HCT116 (cell line): Measurements from ENCODE around the gene LPCAT2. TPM values are rescaled to one million over a fixed set of nuclear protein-coding genes. Genes with fewer than 3 reads are reported as not detected.

Experiments used
- ATAC-seq: fragments of 200-7000 bp; cut with Tn5 transposase; 2 replicates; pipeline ENCODE4 v1.9.1; 2020; ENCODE audit warnings: mild to moderate bottlenecking, moderate library complexity
- BruUV-seq: library from RNA; stranded (reverse); fragments of 400-500 nt; replicated peaks from 2 replicates; lab custom pipeline; 2021; lab: Mats Ljungman, UMichigan
- CTCF ChIA-PET: fragments of 300-600 bp; sonication (Branson Sonifier 250); formaldehyde crosslinking; loops from one replicate; lab custom pipeline; 2021; ENCODE audit warnings: antibody characterized with exemption; lab: Charles Lee
- POLR2A ChIA-PET: fragments of 300-600, 350-600 bp; sonication (Branson Sonifier 250); formaldehyde crosslinking; loops from one replicate; lab custom pipeline; 2021; ENCODE audit warnings: antibody characterized with exemption; lab: Charles Lee
- RAD21 ChIA-PET, 2 experiments: fragments of 300-600 bp; sonication (Branson Sonifier 250); formaldehyde crosslinking; loops; one replicate each; lab custom pipeline; 2023; ENCODE audit warnings: low total read pairs in 2 of 2; ENCODE audit not compliant: uncharacterized antibody in 2 of 2, unreplicated experiment in 2 of 2, low non-redundant PET in 1 of 2; lab: Charles Lee
- DNase-seq: peaks from one replicate; pipeline ENCODE4 v3.0.0-alpha.2; 2010; ENCODE audit warnings: low read depth, low spot score
- H2AFZ ChIP-seq: fragments of 200-600 bp; shearing (Covaris generic), sonication (generic); 2 replicates; pipeline ENCODE4 v1.6.1; 2017; ENCODE audit warnings: low read depth, mixed run types, mixed read lengths, antibody characterized with exemption, low read length; ENCODE audit not compliant: poor library complexity, severe bottlenecking
- H3K27ac ChIP-seq: 2 replicates; pipeline ENCODE4 v1.5.1; 2012; ENCODE audit warnings: low read depth, low read length
- H3K27me3 ChIP-seq: fragments of 200-600 bp; sonication (generic); 2 replicates; pipeline ENCODE4 v1.6.1; 2016; ENCODE audit warnings: mixed run types, low read length, mixed read lengths; ENCODE audit not compliant: insufficient read depth
- H3K36me3 ChIP-seq, 2 experiments: fragments of 200-500 bp in 1 of 2; fragments of 200-600 bp in 1 of 2; sonication (Bioruptor generic) in 1 of 2; sonication (generic) in 1 of 2; 2 replicates each; pipeline versions ENCODE4 v1.5.1 to v1.6.1; 2014 to 2016; ENCODE audit warnings: low read length in 2 of 2, inconsistent platforms in 1 of 2, mixed read lengths in 1 of 2, mixed run types in 1 of 2; ENCODE audit not compliant: insufficient read depth in 2 of 2, control insufficient read depth in 1 of 2
- H3K4me1 ChIP-seq, 2 experiments: fragments of 200-600 bp in 1 of 2; sonication (generic) in 1 of 2; 2 replicates each; pipeline versions ENCODE4 v1.5.1 to v1.6.1; 2012 to 2017; ENCODE audit warnings: low read length in 2 of 2, inconsistent platforms in 1 of 2, mild to moderate bottlenecking in 1 of 2, mixed read lengths in 1 of 2, mixed run types in 1 of 2, moderate library complexity in 1 of 2; ENCODE audit not compliant: insufficient read depth in 2 of 2, control insufficient read depth in 1 of 2
- H3K4me2 ChIP-seq: fragments of 200-600 bp; sonication (generic); 2 replicates; pipeline ENCODE4 v1.6.1; 2017; ENCODE audit warnings: mixed run types, low read length, mixed read lengths
- H3K4me3 ChIP-seq, 2 experiments: fragments of 200-600 bp in 1 of 2; sonication (generic) in 1 of 2; replicated peaks in 1 of 2; 2 replicates each; pipeline ENCODE4 v1.5.1; 2011 to 2016; ENCODE audit warnings: low read length in 2 of 2, control low read depth in 1 of 2, low read depth in 1 of 2, mild to moderate bottlenecking in 1 of 2, mixed read lengths in 1 of 2, mixed run types in 1 of 2
- H3K79me2 ChIP-seq: fragments of 200-600 bp; sonication (generic); 2 replicates; pipeline ENCODE4 v1.6.1; 2017; ENCODE audit warnings: mild to moderate bottlenecking, mixed run types, low read length, moderate library complexity, mixed read lengths; ENCODE audit not compliant: insufficient read depth
- H3K9ac ChIP-seq: fragments of 200-600 bp; sonication (generic); 2 replicates; pipeline ENCODE4 v1.6.1; 2016; ENCODE audit warnings: low read length, mixed read lengths
- H3K9me2 ChIP-seq: fragments of 200-600 bp; sonication (generic), shearing (Covaris generic); 2 replicates; pipeline ENCODE4 v1.6.1; 2017; ENCODE audit warnings: mixed run types, mild to moderate bottlenecking, moderate library complexity; ENCODE audit not compliant: insufficient read depth
- H3K9me3 ChIP-seq, 2 experiments: fragments of 200-500 bp in 1 of 2; fragments of 200-600 bp in 1 of 2; sonication (Bioruptor generic) in 1 of 2; sonication (generic) in 1 of 2; 2 replicates each; pipeline ENCODE4 v1.6.1; 2014 to 2017; ENCODE audit warnings: low read length in 2 of 2, mixed read lengths in 2 of 2, inconsistent platforms in 1 of 2, low read depth in 1 of 2, mild to moderate bottlenecking in 1 of 2, mixed run types in 1 of 2, moderate library complexity in 1 of 2; ENCODE audit not compliant: control insufficient read depth in 1 of 2, insufficient read depth in 1 of 2
- H4K20me1 ChIP-seq: fragments of 200-600 bp; sonication (generic), shearing (Covaris generic); 2 replicates; pipeline ENCODE4 v1.6.1; 2017; ENCODE audit warnings: mixed run types, mild to moderate bottlenecking, moderate library complexity; ENCODE audit not compliant: insufficient read depth
- ATF3 ChIP-seq: IDR thresholded peaks from 2 replicates; pipeline ENCODE4 v1.6.1; 2012
- CBX3 ChIP-seq: IDR thresholded peaks from 2 replicates; pipeline ENCODE4 v1.6.1; 2012; ENCODE audit warnings: low read depth
- CEBPB ChIP-seq: IDR thresholded peaks from 2 replicates; pipeline ENCODE4 v1.6.1; 2012; ENCODE audit warnings: low read depth
- CTCF ChIP-seq, 3 experiments: fragments of 200-600 bp in 1 of 3; sonication (generic) in 1 of 3; IDR thresholded peaks in 2 of 3; conservative IDR thresholded peaks in 1 of 3; 2 replicates each; pipeline ENCODE4 v1.5.1; 2012 to 2017; ENCODE audit warnings: low read depth in 2 of 3, low read length in 2 of 3, antibody characterized with exemption in 1 of 3, borderline replicate concordance in 1 of 3, control low read depth in 1 of 3, mild to moderate bottlenecking in 1 of 3, mixed read lengths in 1 of 3, mixed run types in 1 of 3, moderate library complexity in 1 of 3; ENCODE audit not compliant: insufficient read depth in 1 of 3
- EGR1 ChIP-seq: IDR thresholded peaks from 2 replicates; pipeline ENCODE4 v1.6.1; 2012; ENCODE audit warnings: low read depth
- ELF1 ChIP-seq: IDR thresholded peaks from 2 replicates; pipeline ENCODE4 v1.6.1; 2012; ENCODE audit warnings: low read depth, borderline replicate concordance
- EZH2 ChIP-seq: fragments of 200-600 bp; sonication (generic); IDR thresholded peaks from 2 replicates; pipeline ENCODE4 v1.6.1; 2017; ENCODE audit warnings: antibody characterized with exemption, mixed run types
- EZH2phosphoT487 ChIP-seq: fragments of 200-600 bp; IDR thresholded peaks from 2 replicates; pipeline ENCODE4 v1.6.1; 2018; ENCODE audit warnings: antibody characterized with exemption, borderline replicate concordance
- FOSL1 ChIP-seq: IDR thresholded peaks from 2 replicates; pipeline ENCODE4 v1.6.1; 2012; ENCODE audit warnings: low read depth
- JUND ChIP-seq: IDR thresholded peaks from 2 replicates; pipeline ENCODE4 v1.6.1; 2012
- MAX ChIP-seq: IDR thresholded peaks from 2 replicates; pipeline ENCODE4 v1.6.1; 2012
- POLR2A ChIP-seq: IDR thresholded peaks from 2 replicates; pipeline ENCODE4 v1.7.0; 2011; ENCODE audit warnings: borderline replicate concordance; ENCODE audit not compliant: insufficient read depth, insufficient read length; ENCODE audit errors: extremely low read depth
- POLR2AphosphoS5 ChIP-seq: IDR thresholded peaks from 2 replicates; pipeline ENCODE4 v1.6.1; 2011; ENCODE audit warnings: mild to moderate bottlenecking, low read depth, low read length, moderate library complexity
- RAD21 ChIP-seq: IDR thresholded peaks from 2 replicates; pipeline ENCODE4 v1.6.1; 2012; ENCODE audit warnings: low read depth, mild to moderate bottlenecking
- SIN3A ChIP-seq: IDR thresholded peaks from 2 replicates; pipeline ENCODE4 v1.6.1; 2012; ENCODE audit warnings: low read depth
- SP1 ChIP-seq: IDR thresholded peaks from 2 replicates; pipeline ENCODE4 v1.6.1; 2012; ENCODE audit warnings: low read depth
- SRF ChIP-seq: IDR thresholded peaks from 2 replicates; pipeline ENCODE4 v1.6.1; 2012; ENCODE audit warnings: low read depth
- TCF7L2 ChIP-seq: IDR thresholded peaks from 2 replicates; pipeline ENCODE4 v1.7.0; 2011; ENCODE audit warnings: borderline replicate concordance, inconsistent platforms; ENCODE audit not compliant: insufficient read depth, insufficient read length; ENCODE audit errors: extremely low read depth
- YY1 ChIP-seq: IDR thresholded peaks from 2 replicates; pipeline ENCODE4 v1.6.1; 2011; ENCODE audit warnings: low read length, low read depth, moderate library complexity, mild to moderate bottlenecking; ENCODE audit not compliant: insufficient replicate concordance; ENCODE audit errors: extremely low read depth
- ZFX ChIP-seq: fragments of 450-650 bp; IDR thresholded peaks from 2 replicates; pipeline ENCODE4 v1.6.1; 2017
- intact Hi-C: fragments of 100-400 bp; cut with micrococcal nuclease; formaldehyde crosslinking; loops from 2 replicates; pipeline ENCODE4 v1.10.0; 2022
- total RNA-seq: library from RNA; stranded (reverse); gene quantifications from one replicate; pipeline ENCODE4 v1.2.1, GENCODE V29; 2021; ENCODE audit not compliant: unreplicated experiment

Gene LPCAT2
- total RNA-seq, 1 experiment from 2014 or later, result 13.1 TPM

GRCh38 chr16:55464375-55464774 lies 44.5 kb upstream of the LPCAT2 start:
- no peaks in the 10 kb centered on the region for H3K27me3 ChIP-seq
- H3K27ac ChIP-seq, result no peak overlapping the region
- ATAC-seq (no peak), DNase-seq (no peak)
- POLR2A ChIA-PET, result interaction anchor here (1.0 kb wide), 1 partner anchor 240 kb away, joined by 4 read pairs; no protein-coding TSS in a partner anchor
- no peaks in the 10 kb centered on the region for H3K36me3 ChIP-seq
- RAD21 ChIA-PET, result interaction anchor here (0.6 to 2.3 kb wide), 13 partner anchors 75 to 1915 kb away, joined by 3 to 23 read pairs (median 4); no protein-coding TSS in a partner anchor
- H4K20me1 ChIP-seq, result no peaks in the 10 kb centered on the region
- H2AFZ ChIP-seq, result no peak overlapping the region
- no TSS peak for BruUV-seq
- no peaks in the 10 kb centered on the region for H3K9me2 ChIP-seq
- H3K79me2 ChIP-seq, result no peaks in the 10 kb centered on the region
- TF ChIP-seq MAX (no peak), FOSL1 (no peak), SP1 (no peak), CBX3 (no peak), SIN3A (no peak), CEBPB (no peak), EGR1 (no peak), EZH2 (no peak), TCF7L2 (no peak), RAD21 (no peak), POLR2AphosphoS5 (no peak), ZFX (no peak), POLR2A (no peak), ATF3 (no peak), CTCF (IDR thresholded peaks at IDR 0.05 in 2 of 3, conservative IDR thresholded peaks at IDR 0.05 in 1 of 3; ENCODE audit: borderline replicate concordance in 1 of 3, insufficient read depth in 1 of 3, low read depth in 2 of 3, low read length in 2 of 3) (no peak), ELF1 (no peak), SRF (no peak), JUND (no peak), EZH2phosphoT487 (no peak), YY1 (no peak)
- H3K4me1 ChIP-seq, result no peaks in the 10 kb centered on the region
- no peaks in the 10 kb centered on the region for H3K9me3 ChIP-seq
- CTCF ChIA-PET, result interaction anchor here (0.6 to 3.4 kb wide), 46 partner anchors 8 to 1914 kb away, joined by 3 to 135 read pairs (median 4); partner anchors contain the start of gene CES1
- intact Hi-C loops, result loop anchor here (10.0 kb wide), 2 partner anchors 860 to 1910 kb away; no protein-coding TSS in a partner anchor
- H3K4me3 ChIP-seq, result no peak overlapping the region
- H3K4me2 ChIP-seq, result no peak overlapping the region
- H3K9ac ChIP-seq, result no peak overlapping the region
